CD4-positive, alpha-beta T cell treated with Interleukin-12 subunit alpha and Interleukin-12 subunit beta, for 1 hour (primary cell): ENCODE results near the gene PASK.

Experiments used
- DNase-seq: peaks from one replicate; pipeline ENCODE4 v3.0.0-alpha.2; 2020

PASK gene

GRCh38 chr2:241062389-241063092, 86.7 kb downstream of the PASK start:
- DNase-seq, result no peak

DNA sequence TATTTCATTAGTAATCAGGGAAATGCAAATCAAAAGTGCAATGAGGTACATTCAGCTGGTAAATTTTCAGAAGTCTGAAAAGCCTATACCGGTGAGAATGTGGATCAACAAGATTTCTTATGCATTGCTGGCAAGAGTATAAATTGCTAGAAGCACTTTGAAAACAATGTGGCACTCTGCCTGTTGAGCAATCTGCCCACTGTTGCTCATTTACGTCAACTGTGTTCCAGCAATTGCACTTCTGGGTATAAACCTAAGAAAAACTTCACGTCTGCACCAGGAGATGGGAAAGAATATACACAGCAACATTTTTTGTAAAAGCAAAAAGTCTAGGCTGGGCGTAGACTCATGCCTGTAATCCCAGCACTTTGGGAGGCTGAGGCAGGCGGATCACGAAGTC, 88.0 kb downstream of the PASK start:
- DNase-seq, result no peak
